HFFc6 (cell line): ENCODE measurements around the gene PRIMPOL. TPM values are rescaled to one million over a fixed set of nuclear protein-coding genes. Genes with fewer than 3 reads are reported as not detected.

Experiments used
- DNase-seq: peaks from one replicate; pipeline ENCODE4 v3.0.0-alpha.2; 2018
- H3K27ac Mint-ChIP-seq: 2 replicates; pipeline ENCODE4 v1.8.0; 2020; ENCODE audit warnings: mild to moderate bottlenecking, mixed read lengths
- H3K27me3 Mint-ChIP-seq: 2 replicates; pipeline ENCODE4 v1.8.0; 2021; ENCODE audit warnings: mild to moderate bottlenecking, moderate library complexity, mixed read lengths; ENCODE audit not compliant: insufficient read depth
- H3K36me3 Mint-ChIP-seq: 2 replicates; pipeline ENCODE4 v1.8.0; 2021; ENCODE audit warnings: low read depth, mixed read lengths
- H3K4me1 Mint-ChIP-seq: 2 replicates; pipeline ENCODE4 v1.8.0; 2020; ENCODE audit warnings: low read depth, mixed read lengths
- H3K4me3 Mint-ChIP-seq: 2 replicates; pipeline ENCODE4 v1.8.0; 2020; ENCODE audit warnings: mild to moderate bottlenecking, moderate library complexity, mixed read lengths
- H3K9me3 Mint-ChIP-seq: 2 replicates; pipeline ENCODE4 v1.8.0; 2020; ENCODE audit warnings: mild to moderate bottlenecking, mixed read lengths
- CTCF ChIP-seq: fragments of 200-600 bp; sonication (generic); IDR thresholded peaks from 2 replicates; pipeline ENCODE4 v1.5.0; 2021; ENCODE audit warnings: antibody characterized with exemption, mild to moderate bottlenecking
- total RNA-seq, 6 experiments: library from RNA; stranded (reverse); fragmentation: NEBNext Ultra II Directional; extraction: Animal tissue kit (Norgen Biotek cat#: 25700); gene quantifications; 2 replicates in 1 of 6; 3 replicates in 5 of 6; pipeline ENCODE4 v1.2.3, GENCODE V29; 2021

The PRIMPOL gene
- total RNA-seq, 6 experiments from 2014 or later = 9.0 to 11.3 (median 10.8) TPM

- Mint-ChIP-seq H3K27ac (no peak overlapping the region), H3K36me3 (peaks cover 30% of the 10 kb centered on the region; the same call in 1 of the 2 replicates), H3K4me1 (peaks cover 2% of the 10 kb centered on the region; the same call in 1 of the 2 replicates)
Measured at GRCh38 chr4:184705692-184706091, 56.2 kb downstream of the PRIMPOL start.

GRCh38 chr4:184706453-184706852, 56.9 kb downstream of the PRIMPOL start:
- H3K27me3 Mint-ChIP-seq = no peaks in the 10 kb centered on the region
- no peak for DNase-seq
- no peak overlapping the region; the same call in 1 of the 2 replicates for H3K27ac Mint-ChIP-seq
- no peak overlapping the region for H3K4me3 Mint-ChIP-seq
- TF ChIP-seq CTCF = no peak
- no peaks in the 10 kb centered on the region for H3K4me1 Mint-ChIP-seq
- no peaks in the 10 kb centered on the region for H3K9me3 Mint-ChIP-seq
- H3K36me3 Mint-ChIP-seq = peaks cover 30% of the 10 kb centered on the region; the same call in 1 of the 2 replicates

More at GRCh38 chr4:184705692-184706091, 56.2 kb downstream of the PRIMPOL start:
- Mint-ChIP-seq H3K27me3 (no peaks in the 10 kb centered on the region), H3K4me3 (no peak overlapping the region), H3K9me3 (no peaks in the 10 kb centered on the region)
- TF ChIP-seq CTCF = no peak
- no peak for DNase-seq

DNA sequence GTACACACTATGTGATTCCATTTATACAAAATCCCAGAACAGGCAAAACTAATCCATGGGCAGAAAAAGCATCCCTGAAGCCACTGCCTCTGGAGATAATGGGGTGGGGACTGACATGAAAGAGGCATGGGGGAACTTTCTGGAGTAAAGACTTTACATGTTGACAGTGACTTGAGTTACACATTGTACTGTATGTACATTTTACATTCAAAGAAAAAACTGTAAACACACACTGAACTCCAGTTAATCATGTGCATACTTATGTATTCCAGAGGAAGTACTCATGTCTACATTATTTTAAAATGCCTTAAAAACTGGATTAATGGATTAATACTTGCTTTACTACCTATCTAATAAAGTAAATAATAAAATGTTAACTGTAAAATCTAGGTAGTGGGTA, 62.8 kb downstream of the PRIMPOL start:
- TF ChIP-seq CTCF = no peak
- no peak for DNase-seq
- Mint-ChIP-seq H3K36me3 (peaks cover 19% of the 10 kb centered on the region), H3K4me1 (peaks cover 4% of the 10 kb centered on the region; the same call in 1 of the 2 replicates), H3K27me3 (no peaks in the 10 kb centered on the region), H3K9me3 (no peaks in the 10 kb centered on the region), H3K27ac (no peak overlapping the region), H3K4me3 (no peak overlapping the region)

DNA sequence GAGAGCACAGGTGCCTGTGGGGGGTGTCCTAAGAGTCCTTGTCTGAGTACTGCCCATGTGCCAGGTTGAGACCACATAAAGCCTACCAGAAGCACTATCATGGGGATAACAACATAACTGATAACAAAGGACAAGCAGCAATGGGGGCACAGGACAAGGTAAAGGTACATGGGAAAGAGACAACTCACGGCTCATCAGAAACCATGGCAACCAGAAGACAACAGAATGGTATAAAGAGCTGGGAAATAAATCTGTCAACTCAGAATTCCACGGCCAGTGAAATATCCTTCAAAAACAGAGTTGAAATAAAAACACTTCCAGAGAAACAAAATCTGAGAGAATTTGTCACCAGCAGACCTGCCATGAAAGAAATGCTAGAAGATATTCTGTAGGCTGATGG, 64.3 kb downstream of the PRIMPOL start:
- H3K4me1 Mint-ChIP-seq = peaks cover 4% of the 10 kb centered on the region; the same call in 1 of the 2 replicates
- no peak overlapping the region for H3K4me3 Mint-ChIP-seq
- H3K27me3 Mint-ChIP-seq = no peaks in the 10 kb centered on the region
- no peaks in the 10 kb centered on the region for H3K9me3 Mint-ChIP-seq
- H3K27ac Mint-ChIP-seq = no peak overlapping the region
- DNase-seq = no peak
- TF ChIP-seq CTCF = no peak
- H3K36me3 Mint-ChIP-seq = peaks cover 18% of the 10 kb centered on the region

DNA sequence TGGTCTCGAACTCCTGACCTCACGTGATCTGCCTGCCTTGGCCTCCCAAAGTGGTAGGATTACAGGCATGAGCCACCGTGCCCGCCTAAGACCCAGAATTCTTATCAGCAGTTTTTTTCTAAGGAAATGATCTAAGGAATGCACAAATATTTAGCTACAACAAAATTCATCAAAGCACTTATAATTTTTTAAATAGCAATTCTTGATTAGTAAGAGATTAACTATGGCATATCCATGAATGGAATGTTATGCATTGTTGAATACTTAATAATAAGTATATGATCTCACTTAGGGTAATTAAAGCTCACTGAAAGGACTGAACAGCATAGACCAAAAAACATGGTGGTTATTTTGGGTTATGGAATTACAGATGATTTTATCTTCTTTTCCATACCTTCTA, 66.0 kb downstream of the PRIMPOL start:
- DNase-seq = no peak
- no peak overlapping the region for H3K27ac Mint-ChIP-seq
- no peak for TF ChIP-seq CTCF
- H3K36me3 Mint-ChIP-seq = peaks cover 27% of the 10 kb centered on the region
- H3K9me3 Mint-ChIP-seq = no peaks in the 10 kb centered on the region
- H3K4me1 Mint-ChIP-seq = peaks cover 4% of the 10 kb centered on the region; the same call in 1 of the 2 replicates
- H3K27me3 Mint-ChIP-seq = no peaks in the 10 kb centered on the region; the same call in 1 of the 2 replicates
- no peak overlapping the region for H3K4me3 Mint-ChIP-seq
